Activated T-cell treated with anti-CD3 and anti-CD28 coated beads, Interleukin-2, amount 50 U/mL, for 4 hours (primary cell): ENCODE data around the gene PRICKLE4. TPM values are rescaled to one million over a fixed set of nuclear protein-coding genes. Genes with fewer than 3 reads are reported as not detected.

Source experiments
- ATAC-seq, 2 donors: fragments of 200-7000 bp; cut with Tn5 transposase; one replicate each; pipeline ENCODE4 v1.10.0; 2021
- DNase-seq: peaks from one replicate; pipeline ENCODE4 v3.0.0-alpha.2; 2020
- H3K27me3 Mint-ChIP-seq: one replicate; pipeline ENCODE4 v1.8.0; 2021; ENCODE audit warnings: low read depth, mixed read lengths
- H3K36me3 Mint-ChIP-seq: one replicate; pipeline ENCODE4 v1.8.0; 2022; ENCODE audit warnings: mixed read lengths; ENCODE audit not compliant: insufficient read depth
- H3K4me1 Mint-ChIP-seq: one replicate; pipeline ENCODE4 v1.8.0; 2021; ENCODE audit warnings: low read depth, mixed read lengths
- H3K4me3 Mint-ChIP-seq: one replicate; pipeline ENCODE4 v1.8.0; 2021; ENCODE audit warnings: mild to moderate bottlenecking, moderate library complexity, mixed read lengths
- H3K9me3 Mint-ChIP-seq: one replicate; pipeline ENCODE4 v1.8.0; 2021; ENCODE audit warnings: mixed read lengths
- total RNA-seq, 3 donors: library from RNA; stranded (reverse); gene quantifications; one replicate each; pipeline ENCODE4 v1.2.1, GENCODE V29; 2021

PRICKLE4 gene
- total RNA-seq, 3 donors from 2014 or later = not detected

DNA sequence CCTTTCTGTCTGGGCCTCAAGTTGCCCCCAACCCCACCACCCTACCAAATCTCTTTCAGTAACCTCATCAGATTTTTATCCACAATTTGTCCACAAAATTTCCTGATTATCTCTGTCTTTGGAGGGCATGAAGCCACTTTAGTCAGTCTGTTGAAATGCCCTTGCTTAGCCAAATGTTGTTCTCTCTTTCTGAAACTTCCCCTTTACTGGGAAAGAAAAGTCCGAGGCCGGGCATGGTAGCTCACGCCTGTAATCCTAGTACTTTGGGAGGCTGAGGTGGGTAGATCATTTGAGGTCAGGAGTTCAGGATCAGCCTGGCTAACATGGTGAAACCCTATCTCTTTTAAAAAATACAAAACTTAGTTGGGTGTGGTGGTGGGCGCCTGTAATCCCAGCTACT, 40.7 kb downstream of the PRICKLE4 start:
- Mint-ChIP-seq H3K36me3 (no peaks in the 10 kb centered on the region), H3K4me1 (peaks cover under 1% of the 10 kb centered on the region), H3K9me3 (no peaks in the 10 kb centered on the region), H3K27me3 (no peaks in the 10 kb centered on the region), H3K4me3 (no peak overlapping the region)
- no peak for ATAC-seq
- no peak for DNase-seq

DNA sequence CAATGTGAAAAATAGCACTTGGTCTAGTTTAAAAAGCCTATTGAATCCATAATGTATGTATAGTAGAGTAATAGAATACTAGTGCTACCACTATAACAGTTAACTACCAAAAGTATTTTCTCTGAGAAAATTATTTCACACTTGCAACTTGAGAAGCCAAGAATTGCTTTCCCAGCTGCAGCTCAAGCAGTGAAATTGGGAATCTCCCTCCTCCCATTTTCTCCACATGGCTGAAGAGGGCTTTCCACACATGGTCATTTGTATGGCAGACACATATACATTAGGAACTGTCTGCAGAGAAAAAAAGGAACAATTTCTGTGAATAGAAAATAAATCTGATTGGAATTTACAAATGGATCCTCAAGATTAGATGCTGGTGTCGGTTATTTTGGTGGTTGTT, 41.4 kb downstream of the PRICKLE4 start:
- Mint-ChIP-seq H3K9me3 (no peaks in the 10 kb centered on the region), H3K4me3 (no peak overlapping the region), H3K36me3 (no peaks in the 10 kb centered on the region), H3K27me3 (no peaks in the 10 kb centered on the region), H3K4me1 (no peaks in the 10 kb centered on the region)
- DNase-seq (no peak), ATAC-seq (no peak)

DNA sequence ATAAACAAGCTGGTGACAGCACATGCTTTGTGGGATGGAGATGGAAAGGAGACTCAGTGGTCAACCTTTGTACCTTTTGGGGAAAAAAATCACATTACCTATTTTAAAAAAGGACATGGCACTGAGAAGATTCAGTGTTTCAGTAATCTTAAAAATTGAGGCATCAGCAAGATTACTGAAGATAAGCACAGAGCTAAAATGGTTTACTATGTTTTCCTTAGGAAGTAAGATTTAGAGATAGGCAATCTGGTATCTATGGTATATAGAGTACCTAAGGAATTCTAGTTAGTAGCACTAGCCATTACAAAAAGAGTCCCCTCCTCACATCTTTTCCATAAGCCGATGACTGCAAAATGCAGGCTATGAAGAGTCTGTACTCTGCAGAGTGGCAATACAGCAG, 42.6 kb downstream of the PRICKLE4 start:
- no peak overlapping the region for H3K4me3 Mint-ChIP-seq
- DNase-seq (no peak), ATAC-seq (no peak)
- H3K4me1 Mint-ChIP-seq = no peaks in the 10 kb centered on the region
- H3K27me3 Mint-ChIP-seq = no peaks in the 10 kb centered on the region
- no peaks in the 10 kb centered on the region for H3K9me3 Mint-ChIP-seq
- H3K36me3 Mint-ChIP-seq = no peaks in the 10 kb centered on the region

DNA sequence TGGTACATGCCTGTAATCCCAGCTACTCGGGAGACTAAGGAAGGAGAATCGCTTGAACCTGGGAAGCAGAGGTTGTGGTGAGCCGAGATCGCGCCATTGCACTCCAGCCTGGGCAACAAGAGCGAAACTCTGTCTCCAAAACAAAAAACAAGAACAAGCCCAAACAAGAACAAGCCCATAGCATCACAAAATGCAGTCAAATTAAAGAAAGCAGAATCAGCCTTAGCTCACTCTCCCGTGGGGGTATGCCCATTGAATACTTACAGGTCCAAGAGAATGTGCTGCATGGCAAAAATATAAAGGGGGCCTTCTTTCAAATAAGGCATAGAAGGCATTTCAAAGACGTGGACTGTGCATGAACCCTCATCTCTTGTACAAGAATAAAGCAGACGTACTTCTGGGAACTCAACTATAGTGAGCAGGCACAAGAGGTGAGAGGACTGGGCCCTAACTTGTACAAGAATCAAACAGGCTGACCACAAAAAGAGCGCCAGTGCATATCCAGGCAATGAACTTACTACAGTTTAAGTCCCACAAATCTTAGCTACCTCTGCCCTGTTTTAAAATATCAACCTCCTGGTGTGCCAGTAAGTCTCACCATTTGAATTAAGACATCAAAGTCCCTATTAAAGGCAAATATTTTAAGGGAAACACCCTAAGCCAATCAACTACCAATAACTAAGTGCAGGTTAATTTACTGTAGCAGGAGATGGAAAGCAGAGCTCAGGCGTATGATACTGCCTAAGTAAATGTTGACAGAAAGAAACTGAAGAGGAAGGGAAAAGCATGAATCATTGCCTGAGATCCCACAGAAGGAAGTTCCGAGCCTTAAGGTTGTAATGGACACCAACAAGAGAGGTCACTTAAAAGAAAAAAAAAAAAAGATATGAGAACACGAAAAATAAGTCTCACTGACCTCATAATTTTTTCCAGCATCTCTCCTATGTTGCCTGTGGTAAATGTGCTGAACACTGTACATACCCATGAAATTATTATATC, 44.3 kb downstream of the PRICKLE4 start:
- DNase-seq (no peak), ATAC-seq (no peak)
- H3K4me1 Mint-ChIP-seq = no peaks in the 10 kb centered on the region
- no peak overlapping the region for H3K4me3 Mint-ChIP-seq
- no peaks in the 10 kb centered on the region for H3K9me3 Mint-ChIP-seq
- H3K36me3 Mint-ChIP-seq = no peaks in the 10 kb centered on the region
- H3K27me3 Mint-ChIP-seq = no peaks in the 10 kb centered on the region

DNA sequence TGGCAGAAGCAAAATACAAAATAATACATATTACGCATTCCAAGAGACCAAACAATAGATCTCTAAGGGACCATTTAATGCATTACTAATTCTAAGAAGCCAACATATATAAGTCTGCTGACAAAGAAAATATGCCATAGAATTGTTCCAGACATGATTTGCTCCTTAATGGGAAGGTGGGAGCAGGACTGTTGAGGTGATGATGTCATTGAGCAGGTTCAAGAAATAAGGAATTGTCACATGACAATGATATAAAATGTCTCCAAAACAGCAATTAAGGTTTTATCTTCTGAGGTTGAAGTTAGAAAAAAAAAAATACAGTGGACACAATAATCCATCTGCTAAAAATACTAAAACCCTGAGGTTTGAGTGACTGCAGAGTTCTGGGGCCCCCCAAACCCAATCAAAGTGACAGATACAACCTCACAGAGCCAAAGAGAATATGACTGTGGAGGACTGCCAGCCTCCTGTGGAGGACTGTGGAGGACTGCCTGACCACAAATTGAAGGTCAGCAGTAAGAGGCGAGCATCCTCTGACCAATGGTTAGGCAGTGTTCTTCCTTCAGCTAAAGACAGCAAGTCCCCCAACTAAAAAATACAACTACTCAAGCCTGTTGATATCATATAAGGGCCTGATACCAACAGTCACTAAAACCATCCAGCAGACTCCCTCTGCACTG, 45.9 kb downstream of the PRICKLE4 start:
- no peaks in the 10 kb centered on the region for H3K36me3 Mint-ChIP-seq
- H3K9me3 Mint-ChIP-seq = no peaks in the 10 kb centered on the region
- DNase-seq (no peak), ATAC-seq (no peak)
- no peaks in the 10 kb centered on the region for H3K27me3 Mint-ChIP-seq
- H3K4me1 Mint-ChIP-seq = no peaks in the 10 kb centered on the region
- no peak overlapping the region for H3K4me3 Mint-ChIP-seq

DNA sequence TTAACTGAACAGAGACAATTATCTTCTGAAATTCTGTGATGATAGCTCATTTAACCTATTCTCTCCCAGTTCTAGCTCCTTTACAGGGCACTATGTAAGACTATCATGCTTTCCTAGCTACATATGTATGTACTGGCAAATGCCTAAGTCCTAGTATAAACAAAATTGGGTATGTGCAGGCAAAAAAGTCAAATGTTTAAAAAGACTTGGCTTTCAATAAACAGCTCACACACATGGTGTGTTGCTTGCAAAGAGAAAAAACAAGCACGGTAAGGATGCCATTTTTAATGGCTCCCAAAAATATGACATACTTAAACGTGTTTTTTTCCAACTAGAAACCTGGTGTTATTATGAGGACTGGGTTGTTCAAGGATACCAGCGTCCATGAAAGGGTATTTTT, 51.7 kb downstream of the PRICKLE4 start:
- DNase-seq (no peak), ATAC-seq (no peak)
- Mint-ChIP-seq H3K36me3 (peaks cover 2% of the 10 kb centered on the region), H3K4me3 (no peak overlapping the region), H3K4me1 (no peaks in the 10 kb centered on the region), H3K27me3 (no peaks in the 10 kb centered on the region), H3K9me3 (no peaks in the 10 kb centered on the region)

DNA sequence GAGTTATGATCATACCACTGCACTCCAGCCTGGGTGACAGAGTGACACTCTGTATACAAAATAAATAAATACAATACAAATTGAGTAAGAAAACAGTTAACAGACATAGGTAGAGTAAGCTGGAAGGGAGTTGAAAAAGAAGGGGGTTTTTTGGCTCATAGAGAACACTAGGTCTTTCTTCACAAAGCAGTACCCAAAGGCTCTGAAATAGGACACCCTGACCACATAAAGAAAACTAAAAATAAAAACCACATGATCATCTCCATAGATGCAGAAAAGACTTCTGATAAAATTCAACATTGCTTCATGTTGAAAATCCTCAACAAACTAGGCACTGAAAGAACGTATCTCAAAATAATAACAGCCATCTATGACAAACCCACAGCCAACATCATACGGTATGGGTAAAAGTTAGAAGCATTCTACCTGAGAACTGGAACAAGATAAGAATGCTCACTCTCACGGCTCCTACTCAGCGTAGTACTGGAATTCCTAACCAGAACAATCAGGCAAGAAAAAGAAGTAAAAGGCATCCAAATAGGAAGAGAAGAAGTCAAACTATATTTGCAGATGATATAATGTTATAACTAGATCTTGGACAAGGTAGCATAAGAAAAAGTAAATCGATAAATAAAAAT, 55.6 kb downstream of the PRICKLE4 start:
- Mint-ChIP-seq H3K27me3 (no peaks in the 10 kb centered on the region), H3K4me1 (no peaks in the 10 kb centered on the region), H3K36me3 (peaks cover 2% of the 10 kb centered on the region), H3K4me3 (no peak overlapping the region), H3K9me3 (no peaks in the 10 kb centered on the region)
- DNase-seq = no peak
- no peak for ATAC-seq

DNA sequence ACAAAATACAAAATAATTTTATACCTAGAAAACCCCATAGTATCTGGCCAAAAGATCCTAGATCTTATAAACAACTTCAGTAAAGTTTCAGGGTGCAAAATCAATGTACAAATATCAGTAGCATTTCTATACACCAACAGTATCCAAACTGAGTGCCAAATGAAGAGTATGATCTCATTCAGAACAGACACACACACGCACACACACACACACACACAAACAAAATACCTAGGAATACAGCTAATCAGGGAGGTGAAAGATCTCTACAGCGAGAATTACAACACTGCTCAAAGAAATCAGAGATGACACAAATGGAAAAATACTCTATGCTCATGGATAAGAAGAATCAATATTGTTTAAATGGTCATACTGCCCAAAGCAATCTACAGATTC, 56.1 kb downstream of the PRICKLE4 start:
- Mint-ChIP-seq H3K4me3 (no peak overlapping the region), H3K4me1 (no peaks in the 10 kb centered on the region), H3K27me3 (no peaks in the 10 kb centered on the region), H3K9me3 (no peaks in the 10 kb centered on the region), H3K36me3 (peaks cover 2% of the 10 kb centered on the region)
- ATAC-seq (no peak), DNase-seq (no peak)

Other genes starting within 250 kb of the PRICKLE4 start
- 10 to 100 TPM; 23.0 to 38.6 (median 28.2) TPM for gene FOXP4, start 234.4 kb upstream of the PRICKLE4 start, total RNA-seq
- gene MDFI, start 142.3 kb upstream of the PRICKLE4 start, total RNA-seq = under 1 TPM in 1 of 3 donors, not detected in 2; 0.49 TPM
- 10 to 100 TPM in 2 of 3 donors, 1 to 10 TPM in 1; 7.6 to 15.4 (median 10.8) TPM for gene TFEB, start 45.2 kb upstream of the PRICKLE4 start, total RNA-seq
- gene PGC, start 33.4 kb upstream of the PRICKLE4 start, total RNA-seq = under 1 TPM; 0.14 to 0.38 (median 0.24) TPM
- gene FRS3, start 882 bp upstream of the PRICKLE4 start, total RNA-seq = 1 to 10 TPM; 4.7 to 7.4 (median 5.3) TPM
- 100 to 1,000 TPM; 415 to 478 (median 454) TPM for gene TOMM6, start 6.9 kb downstream of the PRICKLE4 start, total RNA-seq
- gene USP49, start 114.6 kb downstream of the PRICKLE4 start, total RNA-seq = 1 to 10 TPM; 3.7 to 4.5 (median 4.4) TPM
- 10 to 100 TPM; 13.1 to 16.6 (median 16.3) TPM for gene MED20, start 140.4 kb downstream of the PRICKLE4 start, total RNA-seq
- 100 to 1,000 TPM; 128 to 140 (median 139) TPM for gene BYSL, start 140.7 kb downstream of the PRICKLE4 start, total RNA-seq
- gene CCND3, start 161.0 kb downstream of the PRICKLE4 start, total RNA-seq = 100 to 1,000 TPM; 424 to 518 (median 474) TPM